Motor neuron (in vitro differentiated cells): ENCODE results near the gene OR7D4. TPM values are rescaled to one million over a fixed set of nuclear protein-coding genes. Genes with fewer than 3 reads are reported as not detected.

ENCODE experiments used
- ATAC-seq, 8 experiments: fragments of 200-7000 bp; cut with Tn5 transposase; replicated peaks in 6 of 8; 2 replicates each; pipeline ENCODE4 v1.8.0; 2021; ENCODE audit warnings: mild to moderate bottlenecking in 8 of 8, moderate library complexity in 8 of 8
- H3K27ac ChIP-seq, 2 donors: fragments of 250-450 bp; sonication (Bioruptor Pico); 2 replicates each; pipeline ENCODE4 v1.9.0; 2021; ENCODE audit warnings: antibody characterized with exemption in 2 of 2, mild to moderate bottlenecking in 2 of 2, moderate library complexity in 1 of 2
- H3K4me1 ChIP-seq, 2 donors: fragments of 250-450 bp; sonication (Bioruptor Pico); replicated peaks in 1 of 2; 2 replicates each; pipeline ENCODE4 v1.6.1; 2021; ENCODE audit warnings: antibody characterized with exemption in 2 of 2, mild to moderate bottlenecking in 2 of 2, moderate library complexity in 1 of 2
- H3K4me3 ChIP-seq, 5 donors: fragments of 250-450 bp; sonication (Bioruptor Pico); 2 replicates each; pipeline ENCODE4 v1.9.0; 2021; ENCODE audit warnings: antibody characterized with exemption in 5 of 5, mild to moderate bottlenecking in 5 of 5, moderate library complexity in 4 of 5
- WGBS, 10 experiments: fragments of 450-650 bp; shearing (Covaris generic); methylation state at CpG; one replicate each; pipeline ENCODE4 v1.0.0; 2022; 5-methylcytosine and 5-hydroxymethylcytosine counted together
- in situ Hi-C, 9 experiments: fragments of 400-800 bp; cut with MboI; loops; one replicate each; pipeline ENCODE4 v1.15.0; 2021; ENCODE audit warnings: low sequenced_read_pairs in 9 of 9, low pct_unique_long_range_greater_than_20kb in 2 of 9; ENCODE audit not compliant: unreplicated experiment in 9 of 9
- total RNA-seq, 8 experiments: library from RNA; unstranded; fragments of 300-600 nt; gene quantifications; 2 replicates each; pipeline versions ENCODE4 v1.2.3 to v1.2.4, GENCODE V29; 2022

Gene OR7D4
- total RNA-seq, 8 experiments from 2014 or later = 0.05 to 0.29 (median 0.23) TPM; not detected in 4

GRCh38 chr19:9161427-9161826 lies 58.0 kb downstream of the OR7D4 start:
- Histone ChIP-seq H3K4me1 (no peaks in the 10 kb centered on the region), H3K4me3 (no peak overlapping the region), H3K27ac (no peak overlapping the region)
- WGBS, 10 experiments = 94 to 100% (median 96%) methylated on average over 1 to 10 of the region's 12 CpGs; no CpG with 5 or more reads in 3 of the 10 experiments
- in situ Hi-C loops = no loop called here
- ATAC-seq = no peak

Other genes starting within 250 kb of the OR7D4 start
- under 1 TPM in 7 of 8 experiments, not detected in 1; under 0.01 to 0.33 (median 0.10) TPM for gene MUC16, start 209.2 kb downstream of the OR7D4 start, total RNA-seq
- gene OR1M1, start 132.5 kb downstream of the OR7D4 start, total RNA-seq = under 1 TPM in 4 of 8 experiments, not detected in 4; 0.15 to 0.76 (median 0.21) TPM
- gene OR7G2, start 112.1 kb downstream of the OR7D4 start, total RNA-seq = under 1 TPM in 5 of 8 experiments, not detected in 3; 0.09 to 0.24 (median 0.13) TPM
- under 1 TPM in 1 of 8 experiments, not detected in 7; 0.21 TPM for gene OR7G1, start 103.8 kb downstream of the OR7D4 start, total RNA-seq
- gene OR7G3, start 92.6 kb downstream of the OR7D4 start, total RNA-seq = not detected
- 10 to 100 TPM; 20.5 to 36.9 (median 27.8) TPM for gene ZNF317, start 79.2 kb downstream of the OR7D4 start, total RNA-seq
- 1 to 10 TPM in 1 of 8 experiments, under 1 TPM in 5, not detected in 2; 0.04 to 1.9 (median 0.27) TPM for gene OR7D2, start 40.6 kb downstream of the OR7D4 start, total RNA-seq
- under 1 TPM in 3 of 8 experiments, not detected in 5; 0.29 to 0.43 (median 0.35) TPM for gene OR7E24, start 31.3 kb upstream of the OR7D4 start, total RNA-seq
- 10 to 100 TPM in 1 of 8 experiments, 1 to 10 TPM in 6, under 1 TPM in 1; 0.41 to 11.8 (median 4.1) TPM for gene ZNF699, start 90.2 kb upstream of the OR7D4 start, total RNA-seq
- gene ZNF559, start 104.6 kb upstream of the OR7D4 start, total RNA-seq = 10 to 100 TPM in 5 of 8 experiments, 1 to 10 TPM in 3; 3.8 to 24.3 (median 15.5) TPM
- gene ZNF177, start 143.4 kb upstream of the OR7D4 start, total RNA-seq = 10 to 100 TPM in 2 of 8 experiments, 1 to 10 TPM in 6; 2.2 to 12.6 (median 5.4) TPM
- gene ZNF266, start 216.0 kb upstream of the OR7D4 start, total RNA-seq = 10 to 100 TPM; 12.7 to 42.4 (median 19.5) TPM